GM18511 (cell line): ENCODE results near the gene REST.
"Not testable (repeated sequence)": the region's sequence is repeated elsewhere in the genome, so short reads cannot be mapped to it uniquely, and the experiment has no call there.

Experiments used
- ATAC-seq: cut with Tn5 transposase; IDR thresholded peaks from one replicate; pipeline ENCODE4 v1.9.1; 2021; ENCODE audit warnings: mild to moderate bottlenecking, moderate library complexity; ENCODE audit not compliant: unreplicated experiment

The REST gene, protein sequence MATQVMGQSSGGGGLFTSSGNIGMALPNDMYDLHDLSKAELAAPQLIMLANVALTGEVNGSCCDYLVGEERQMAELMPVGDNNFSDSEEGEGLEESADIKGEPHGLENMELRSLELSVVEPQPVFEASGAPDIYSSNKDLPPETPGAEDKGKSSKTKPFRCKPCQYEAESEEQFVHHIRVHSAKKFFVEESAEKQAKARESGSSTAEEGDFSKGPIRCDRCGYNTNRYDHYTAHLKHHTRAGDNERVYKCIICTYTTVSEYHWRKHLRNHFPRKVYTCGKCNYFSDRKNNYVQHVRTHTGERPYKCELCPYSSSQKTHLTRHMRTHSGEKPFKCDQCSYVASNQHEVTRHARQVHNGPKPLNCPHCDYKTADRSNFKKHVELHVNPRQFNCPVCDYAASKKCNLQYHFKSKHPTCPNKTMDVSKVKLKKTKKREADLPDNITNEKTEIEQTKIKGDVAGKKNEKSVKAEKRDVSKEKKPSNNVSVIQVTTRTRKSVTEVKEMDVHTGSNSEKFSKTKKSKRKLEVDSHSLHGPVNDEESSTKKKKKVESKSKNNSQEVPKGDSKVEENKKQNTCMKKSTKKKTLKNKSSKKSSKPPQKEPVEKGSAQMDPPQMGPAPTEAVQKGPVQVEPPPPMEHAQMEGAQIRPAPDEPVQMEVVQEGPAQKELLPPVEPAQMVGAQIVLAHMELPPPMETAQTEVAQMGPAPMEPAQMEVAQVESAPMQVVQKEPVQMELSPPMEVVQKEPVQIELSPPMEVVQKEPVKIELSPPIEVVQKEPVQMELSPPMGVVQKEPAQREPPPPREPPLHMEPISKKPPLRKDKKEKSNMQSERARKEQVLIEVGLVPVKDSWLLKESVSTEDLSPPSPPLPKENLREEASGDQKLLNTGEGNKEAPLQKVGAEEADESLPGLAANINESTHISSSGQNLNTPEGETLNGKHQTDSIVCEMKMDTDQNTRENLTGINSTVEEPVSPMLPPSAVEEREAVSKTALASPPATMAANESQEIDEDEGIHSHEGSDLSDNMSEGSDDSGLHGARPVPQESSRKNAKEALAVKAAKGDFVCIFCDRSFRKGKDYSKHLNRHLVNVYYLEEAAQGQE

GRCh38 chr4:56907489-56908205 is at the start of gene REST:
Gene REST, plus strand, starts transcription at chr4:56907900. Its CDS starts 2,739 bp downstream, at chr4:56910639.
- peak; percentile 51 for ATAC-seq

DNA sequence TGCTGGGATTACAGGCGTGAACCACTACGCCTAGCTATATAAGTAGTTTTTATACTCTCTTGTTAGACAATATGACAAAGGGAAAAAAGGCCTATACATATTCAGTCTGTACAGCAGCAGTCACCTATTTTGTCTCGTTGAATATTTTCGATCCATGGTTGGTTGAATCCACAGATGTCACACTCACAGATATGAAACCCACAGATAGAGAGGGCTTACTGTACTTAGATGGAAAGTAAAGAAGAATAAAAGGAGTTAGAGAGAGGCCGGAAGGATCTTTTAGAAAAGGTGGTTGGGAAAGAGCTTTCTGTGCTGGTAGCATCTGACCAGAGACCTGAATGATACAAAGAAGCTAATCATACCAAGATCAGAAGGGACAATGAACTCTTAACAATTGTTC is 47.9 kb upstream of the REST start:
- peak; percentile 58 for ATAC-seq

DNA sequence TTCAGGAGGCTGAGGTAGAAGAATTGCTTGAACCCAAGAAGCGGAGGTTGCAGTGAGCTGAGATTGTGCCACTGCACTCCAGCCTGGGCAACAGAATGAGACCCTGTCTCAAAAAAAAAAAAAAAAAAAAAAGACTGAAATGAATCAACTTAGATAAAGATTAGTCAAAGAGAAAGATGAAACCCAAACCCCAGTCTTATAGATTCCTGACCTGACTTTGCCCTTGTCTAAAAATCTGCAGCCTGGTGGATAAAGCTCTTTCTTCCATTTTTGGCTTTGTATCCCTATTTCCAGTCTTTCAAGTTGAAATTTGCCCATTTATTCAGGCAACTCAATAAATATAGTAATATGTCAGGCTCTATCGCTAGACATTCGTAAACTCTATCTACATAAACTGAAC is 46.9 kb upstream of the REST start:
- peak; percentile 56 for ATAC-seq

DNA sequence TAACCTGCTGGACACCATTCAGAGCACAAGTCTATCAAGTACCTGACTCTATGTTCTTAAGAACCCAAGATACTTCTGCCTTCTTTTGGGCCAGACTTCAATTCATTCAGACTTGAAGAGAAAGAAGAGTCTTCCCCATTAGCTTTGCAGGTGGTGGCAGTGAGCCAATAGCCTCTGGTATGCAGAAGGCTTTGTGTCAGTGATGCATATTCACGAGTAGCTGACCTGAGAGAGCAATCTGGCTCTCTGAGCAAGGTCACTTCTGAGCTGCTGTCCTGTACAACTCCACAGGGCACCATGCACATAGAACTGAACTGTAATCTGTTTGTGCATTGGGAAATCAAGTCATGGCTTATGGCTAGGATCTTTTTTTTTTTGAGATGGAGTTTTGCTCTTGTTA is 46.3 kb upstream of the REST start:
- ATAC-seq: peak; percentile 44

GRCh38 chr4:56863441-56864139 is 44.1 kb upstream of the REST start:
- no peak for ATAC-seq

GRCh38 chr4:56870946-56871345 is 36.8 kb upstream of the REST start:
- no peak for ATAC-seq

DNA sequence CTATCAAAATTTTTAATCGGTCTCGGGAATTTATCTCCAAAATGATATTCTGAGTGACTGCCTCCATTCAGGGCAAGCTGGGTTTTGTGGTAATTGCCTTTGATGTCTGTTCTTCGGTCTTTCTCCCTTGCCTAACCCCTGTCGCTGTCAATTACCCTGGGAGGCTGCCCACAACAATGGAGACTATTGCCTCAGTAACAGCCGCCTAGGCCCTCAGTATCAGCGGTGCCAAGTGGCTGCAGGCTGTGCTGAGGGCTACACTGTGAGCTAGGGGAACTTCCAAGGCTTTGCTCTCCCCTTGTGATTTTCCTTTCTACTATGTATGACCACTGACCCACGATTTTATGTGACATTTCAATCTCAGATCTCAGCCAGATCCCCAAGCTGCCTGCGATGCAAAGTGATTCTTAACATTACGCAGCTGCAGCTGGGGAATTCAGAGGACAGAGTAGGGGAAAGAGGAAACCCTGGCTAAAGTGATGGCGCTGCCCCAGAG is 36.3 kb upstream of the REST start:
- ATAC-seq: no peak

- no peak for ATAC-seq
These were observed 33.5 kb upstream of the REST start for GRCh38 chr4:56874166-56874565.

DNA sequence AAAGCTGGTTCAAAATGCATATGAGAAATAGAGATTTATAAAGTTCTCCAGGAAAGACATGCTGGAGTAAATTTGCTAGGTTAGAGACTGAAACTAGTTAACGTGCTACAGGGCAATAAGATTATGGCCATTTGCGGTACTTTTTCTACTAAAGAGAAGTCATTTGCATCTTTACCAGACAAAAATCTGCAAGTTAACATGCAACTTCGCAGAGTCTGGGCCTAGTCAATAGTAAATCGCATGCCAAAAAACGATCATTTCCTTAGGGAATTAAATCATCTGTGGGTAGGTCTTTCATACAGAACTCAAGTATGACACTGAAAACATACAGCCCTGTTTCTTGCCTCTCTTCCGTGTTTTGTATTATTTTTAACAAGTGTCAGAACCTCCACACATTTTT is 32.8 kb upstream of the REST start:
- ATAC-seq: peak; percentile 69

- no peak for ATAC-seq
These were observed 31.4 kb upstream of the REST start for GRCh38 chr4:56876264-56876663.

DNA sequence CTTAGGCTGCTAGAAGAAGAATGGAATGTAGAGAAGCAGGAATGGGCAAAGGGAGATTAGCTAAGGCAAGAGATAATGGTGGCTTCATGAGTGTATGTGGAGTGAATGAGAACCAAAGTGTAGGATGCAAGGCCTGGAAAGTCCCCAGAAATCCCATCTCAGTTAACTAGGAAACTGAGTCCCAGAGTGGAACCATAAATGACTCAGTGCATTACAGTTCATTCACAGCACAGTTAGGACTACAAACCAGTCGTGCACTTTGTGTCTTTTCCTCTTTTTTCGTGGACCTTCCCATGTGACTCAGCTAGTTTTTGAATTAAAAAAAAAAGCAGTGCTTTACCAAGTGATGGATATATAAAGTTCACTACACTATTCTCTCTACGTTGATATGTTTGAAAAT is 27.7 kb upstream of the REST start:
- no peak for ATAC-seq

GRCh38 chr4:56880572-56880971 is 27.1 kb upstream of the REST start:
- ATAC-seq: no peak

GRCh38 chr4:56884511-56884910 is 23.2 kb upstream of the REST start:
- not testable (repeated sequence) for ATAC-seq

DNA sequence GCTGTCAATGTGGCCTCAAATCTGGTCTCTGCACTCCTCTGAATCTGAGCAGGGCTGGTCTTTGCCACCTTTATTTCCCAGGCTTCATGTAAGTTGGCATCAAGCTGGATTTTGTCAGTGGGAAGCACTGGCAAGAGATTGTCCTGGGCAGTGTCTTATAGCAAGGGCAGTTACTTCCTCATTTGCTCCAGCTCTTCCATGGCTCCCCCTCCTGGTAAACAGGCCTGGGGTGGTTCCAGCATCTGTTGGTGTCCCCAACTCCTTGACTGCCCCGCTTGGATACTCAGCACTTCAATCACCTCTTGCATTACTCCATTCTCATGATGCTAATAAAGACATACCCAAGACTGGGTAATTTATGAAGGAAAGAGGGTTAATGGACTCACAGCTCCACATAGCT is 15.0 kb upstream of the REST start:
- no peak for ATAC-seq

DNA sequence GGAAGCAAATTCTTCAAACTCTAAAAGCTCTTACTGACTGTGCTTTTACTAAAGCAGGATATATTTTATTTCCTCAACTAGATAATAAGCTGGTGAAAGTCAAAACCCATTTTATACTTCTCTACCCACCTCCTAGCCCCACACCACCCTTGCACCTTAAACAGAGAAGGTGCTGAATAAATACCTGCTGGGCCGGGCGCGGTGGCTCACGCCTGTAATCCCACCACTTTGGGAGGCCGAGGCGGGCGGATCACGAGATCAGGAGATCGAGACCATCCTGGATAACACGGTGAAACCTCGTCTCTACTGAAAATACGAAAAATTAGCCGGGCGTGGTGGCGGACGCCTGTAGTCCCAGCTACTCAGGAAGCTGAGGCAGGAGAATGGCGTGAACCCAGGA is 9.9 kb upstream of the REST start:
- not testable (repeated sequence) for ATAC-seq

- not testable (repeated sequence) for ATAC-seq
These were observed 7.5 kb upstream of the REST start for GRCh38 chr4:56900186-56900585.

DNA sequence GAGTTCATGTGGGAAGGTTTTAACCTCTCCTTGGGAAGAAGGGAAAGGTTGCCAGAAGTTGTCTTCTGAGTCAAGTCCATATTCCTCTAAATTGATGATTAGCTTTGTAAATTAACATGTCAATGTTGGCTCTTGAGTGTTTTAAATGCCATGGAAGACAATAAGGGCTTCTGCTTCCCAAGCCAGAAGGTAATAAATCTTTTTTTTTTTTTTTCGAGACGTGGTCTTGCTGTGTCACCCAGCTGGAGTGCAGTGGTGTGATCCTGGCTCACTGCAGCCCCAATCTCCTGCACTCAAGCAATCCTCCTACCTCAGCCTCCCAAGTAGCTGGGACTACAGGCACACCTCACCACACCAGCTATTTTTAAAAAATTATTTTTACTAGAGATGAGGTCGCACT is 5.0 kb upstream of the REST start:
- ATAC-seq: no peak

DNA sequence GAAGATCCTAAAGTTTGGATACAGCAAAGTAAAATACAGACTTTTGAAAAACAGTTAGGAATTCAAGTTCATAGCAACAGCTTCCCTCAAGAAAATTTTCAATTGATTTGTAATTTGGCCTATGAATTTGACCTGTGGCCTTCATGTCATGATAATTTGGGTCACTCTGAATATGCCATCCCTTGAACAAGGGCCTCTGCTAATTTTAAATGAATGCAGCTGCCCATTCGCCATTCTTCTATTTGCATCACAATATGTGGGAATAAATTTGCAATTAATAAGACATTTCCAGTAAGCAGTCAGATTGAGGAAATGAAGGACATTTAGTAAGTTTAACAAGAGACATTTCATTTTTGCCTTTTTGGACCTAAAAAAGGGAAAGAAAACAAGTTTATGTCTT is 1.9 kb upstream of the REST start:
- ATAC-seq: no peak

DNA sequence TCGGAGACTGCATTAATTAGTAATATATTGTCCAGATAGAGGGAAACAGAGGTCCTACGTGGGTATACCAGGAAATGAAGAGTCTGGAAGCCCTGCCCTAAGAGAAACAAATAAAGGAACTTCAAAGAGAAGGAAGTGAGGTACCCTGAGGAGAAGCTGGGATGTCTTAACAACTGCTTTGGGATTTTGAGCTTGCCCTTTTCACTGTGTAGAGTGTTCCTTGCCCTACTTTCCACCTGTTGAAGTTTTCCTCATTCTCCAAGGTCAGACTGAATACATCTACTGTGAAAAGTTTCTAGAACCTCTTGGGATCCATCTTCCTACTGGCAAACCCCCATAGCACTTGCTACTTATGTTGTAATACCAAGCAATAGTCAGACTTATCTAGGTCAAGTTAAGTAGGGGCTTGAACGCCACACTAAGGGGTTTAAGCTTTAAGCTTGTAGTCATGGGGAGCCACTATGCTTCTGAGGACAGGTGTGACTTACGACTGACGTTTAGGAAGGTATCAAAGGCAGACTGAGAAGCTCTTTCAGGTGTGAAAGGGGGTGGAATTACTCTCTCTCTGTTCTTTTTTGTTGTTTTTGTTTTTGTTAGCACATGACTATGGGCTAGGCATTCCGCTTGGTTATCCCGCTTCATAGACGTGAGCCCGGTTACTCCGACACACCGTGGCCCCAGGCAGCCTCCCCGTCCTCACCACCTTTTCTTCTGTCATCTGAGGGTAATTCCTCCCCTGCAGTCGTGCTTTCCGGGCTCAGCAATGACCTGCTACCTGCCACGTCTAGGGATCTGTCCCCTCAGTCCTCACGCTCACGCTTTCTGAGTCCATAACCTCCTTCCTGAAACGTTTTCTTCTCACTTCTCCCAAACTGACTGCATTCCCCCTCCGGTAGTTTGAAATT is 959 bp upstream of the REST start:
- no peak for ATAC-seq
